ENCODE results near the gene HLA-DRA. TPM values are rescaled to one million over a fixed set of nuclear protein-coding genes. Genes with fewer than 3 reads are reported as not detected.

HLA-DRA gene
- total and polyA plus RNA-seq, 2 of the 8 experiments (the other 6 are each of a cell fraction or from before 2014, with no cell fraction given) = 5.0 to 6.2 TPM

GRCh38 chr6:32472781-32473375 lies 33.2 kb downstream of the HLA-DRA start:
- ChIA-PET POLR2A (ENCODE audit: partially characterized antibody) (no interaction called here), CTCF (ENCODE audit: partially characterized antibody) (interaction anchor here (0.6 to 1.2 kb wide), 4 partner anchors 11 to 387 kb away, joined by 3 read pairs; no protein-coding TSS in a partner anchor)
- H3K36me3 ChIP-seq (ENCODE audit: control insufficient read depth in 2 of 4, insufficient read depth in 4 of 4, low read length in 3 of 4) = no peaks in the 10 kb centered on the region
- 79% methylated on average over 5 of the region's 5 CpGs; no CpG with 5 or more reads in 1 of the 2 experiments for WGBS, 2 experiments (ENCODE audit: extremely low coverage in 1 of 2, insufficient coverage in 1 of 2, insufficient read length in 1 of 2, insufficient replicate concordance in 2 of 2, low coverage in 1 of 2, low lambda C conversion rate in 2 of 2, missing lambda C conversion rate in 1 of 2)
- no peaks in the 10 kb centered on the region for H3K23me2 ChIP-seq (ENCODE audit: low read depth, low read length)
- H2BK120ac ChIP-seq (replicated peaks; ENCODE audit: low read depth, low read length) = no peak overlapping the region
- no peak overlapping the region for H3K56ac ChIP-seq (replicated peaks; ENCODE audit: insufficient read length, low read depth, low read length)
- peaks cover 3 to 4% of the 10 kb centered on the region in 2 experiments for H3K9me3 ChIP-seq (ENCODE audit: insufficient read depth in 2 of 2, low read depth in 1 of 2, low read length in 1 of 2)
- H3K4me2 ChIP-seq (ENCODE audit: insufficient read depth in 1 of 2, low read depth in 2 of 2, low read length in 2 of 2) = no peak overlapping the region
- no peak overlapping the region for H4K91ac ChIP-seq (replicated peaks; ENCODE audit: insufficient read length, low read length)
- TF ChIP-seq PHF8 (conservative IDR thresholded peaks at IDR 0.05; ENCODE audit: low read depth, low read length) = no peak
- TF ChIP-seq RAD21 (IDR thresholded peaks at IDR 0.05 in 1 of 2, conservative IDR thresholded peaks at IDR 0.05 in 1 of 2; ENCODE audit: low read depth in 2 of 2, low read length in 2 of 2) = no peak
- no peak for TF ChIP-seq JUN (IDR thresholded peaks at IDR 0.05; ENCODE audit: low read depth, low read length)
- TF ChIP-seq ASH2L (IDR thresholded peaks at IDR 0.05; ENCODE audit: low read length) = no peak
- no peak for TF ChIP-seq POLR2A (IDR thresholded peaks at IDR 0.05; ENCODE audit: control extremely low read depth in 1 of 2, low read depth in 2 of 2, low read length in 2 of 2)
- TF ChIP-seq MAFK (IDR thresholded peaks at IDR 0.05; ENCODE audit: low read depth, low read length) = no peak
- no peak for TF ChIP-seq CTBP2 (IDR thresholded peaks at IDR 0.05; ENCODE audit: borderline replicate concordance, insufficient read depth, insufficient read length, low read length)
- no peak for TF ChIP-seq TAF7 (optimal IDR thresholded peaks at IDR 0.05; ENCODE audit: borderline replicate concordance, low read depth, low read length)
- no peak for TF ChIP-seq EZH2 (IDR thresholded peaks at IDR 0.05; ENCODE audit: low read depth, low read length, severe bottlenecking)
- H3K4me1 ChIP-seq (replicated peaks in 1 of 4; ENCODE audit: control insufficient read depth in 3 of 4, insufficient read depth in 4 of 4, low read length in 3 of 4) = peaks cover 0 to 2% (median 0%) of the 10 kb centered on the region in 4 experiments; a peak in 1 of 7 replicates
- no peak overlapping the region for H3K27ac ChIP-seq (ENCODE audit: low read depth, low read length)
- H3K4ac ChIP-seq (replicated peaks; ENCODE audit: insufficient read length, low read depth, low read length) = no peak overlapping the region
- no peak overlapping the region for H4K8ac ChIP-seq (ENCODE audit: extremely low read depth, insufficient read depth, low read length)
- H2BK12ac ChIP-seq (ENCODE audit: low read depth, low read length) = no peak overlapping the region
- no peak overlapping the region for H2AK5ac ChIP-seq (ENCODE audit: low read depth, low read length)
- no peak overlapping the region for H2BK5ac ChIP-seq (ENCODE audit: low read depth, low read length)
- H3K79me2 ChIP-seq (ENCODE audit: control insufficient read depth in 1 of 2, insufficient read depth in 2 of 2, low read length in 2 of 2) = no peaks in the 10 kb centered on the region
- no peak overlapping the region for H3K14ac ChIP-seq (ENCODE audit: insufficient read length)
- no peaks in the 10 kb centered on the region for H4K20me1 ChIP-seq (replicated peaks in 1 of 2; ENCODE audit: control insufficient read depth in 1 of 2, insufficient read depth in 2 of 2, low read length in 2 of 2)
- no peak overlapping the region for H3K9ac ChIP-seq (replicated peaks in 1 of 4; ENCODE audit: extremely low read depth in 1 of 4, low read depth in 3 of 4, low read length in 3 of 4)
- DNase-seq (ENCODE audit: low read depth in 1 of 2, low spot score in 2 of 2) (no peak), FAIRE-seq (no peak)
- H2BK20ac ChIP-seq (ENCODE audit: low read length) = no peak overlapping the region
- H3K27me3 ChIP-seq (replicated peaks in 1 of 4; ENCODE audit: control insufficient read depth in 3 of 4, extremely low read depth in 1 of 4, insufficient read depth in 3 of 4, low read length in 3 of 4) = no peaks in the 10 kb centered on the region
- H3K4me3 ChIP-seq (ENCODE audit: extremely low read depth in 1 of 4, insufficient read depth in 2 of 4, low read depth in 3 of 4, low read length in 4 of 4) = no peak overlapping the region
- H2AFZ ChIP-seq (ENCODE audit: low read length) = peak overlapping the region; percentile 62
- no peaks in the 10 kb centered on the region for H3K79me1 ChIP-seq (ENCODE audit: low read depth, low read length)
- no peak overlapping the region for H3K18ac ChIP-seq (ENCODE audit: extremely low read depth, low read length)
- H2BK15ac ChIP-seq (ENCODE audit: low read length) = no peak overlapping the region
- H4K5ac ChIP-seq (ENCODE audit: insufficient read length, low read depth, low read length) = no peak overlapping the region
- no peak overlapping the region for H3K23ac ChIP-seq (ENCODE audit: insufficient read length)

Measured in H1 (cell line).